K562 (cell line): Measurements from ENCODE around the gene TRIM69. TPM values are rescaled to one million over a fixed set of nuclear protein-coding genes. Genes with fewer than 3 reads are reported as not detected.

Experiments used
- CBX8 ChIP-seq: fragments of 200-600 bp; sonication (generic); IDR thresholded peaks from 2 replicates; pipeline ENCODE4 v1.6.1; 2012; ENCODE audit warnings: borderline replicate concordance, mixed run types, low read depth, mild to moderate bottlenecking, moderate library complexity, mixed read lengths, low read length, control low read depth, inconsistent platforms; ENCODE audit not compliant: poor library complexity, severe bottlenecking; ENCODE audit errors: extremely low read depth
- CXXC5 ChIP-seq: fragments of 250-450 bp; sonication (Bioruptor Pico); IDR thresholded peaks from 2 replicates; pipeline ENCODE4 v1.8.0; 2022; ENCODE audit warnings: inconsistent platforms, mild to moderate bottlenecking, moderate library complexity
- GTF2A2 ChIP-seq: IDR thresholded peaks from 2 replicates; pipeline ENCODE4 v1.6.1; 2016; ENCODE audit warnings: mild to moderate bottlenecking, missing genetic modification characterization, missing compliant biosample characterization
- LCOR ChIP-seq: sonication (generic); formaldehyde crosslinking; IDR thresholded peaks from 2 replicates; pipeline ENCODE4 v1.8.0; 2022; ENCODE audit warnings: mild to moderate bottlenecking, missing genetic modification reagents
- PML ChIP-seq: IDR thresholded peaks from 2 replicates; pipeline ENCODE4 v1.6.1; 2012; ENCODE audit warnings: low read length, inconsistent platforms
- RBBP5 ChIP-seq: fragments of 200-600 bp; sonication (generic); IDR thresholded peaks from 2 replicates; pipeline ENCODE4 v1.6.1; 2012; ENCODE audit warnings: borderline replicate concordance, mild to moderate bottlenecking, low read length, control low read depth, inconsistent platforms; ENCODE audit not compliant: insufficient read depth, poor library complexity, severe bottlenecking
- TBP ChIP-seq: optimal IDR thresholded peaks from 2 replicates; pipeline ENCODE3; 2011; ENCODE audit warnings: low read depth, low read length, improper control_type of control experiment
- TEAD1 ChIP-seq, 2 experiments: fragments of 450-650 bp in 1 of 2; sonication (generic) in 1 of 2; formaldehyde crosslinking; IDR thresholded peaks; 2 replicates each; pipeline versions ENCODE4 v1.4.0 to v1.8.0; 2020 to 2022; ENCODE audit warnings: mild to moderate bottlenecking in 2 of 2, missing genetic modification reagents in 1 of 2
- ZEB2 ChIP-seq: fragments of 450-650 bp; IDR thresholded peaks from 2 replicates; pipeline ENCODE4 v1.6.1; 2016
- ZNF445 ChIP-seq: fragments of 250-450 bp; sonication (Bioruptor Pico); IDR thresholded peaks from 2 replicates; pipeline ENCODE4 v1.4.0; 2020; ENCODE audit warnings: low read depth, mild to moderate bottlenecking, moderate library complexity
- ZNF583 ChIP-seq: fragments of 250-450 bp; sonication (Bioruptor Pico); IDR thresholded peaks from 2 replicates; pipeline ENCODE4 v1.4.0; 2020
- polyA plus RNA-seq, 8 experiments: library from polyadenylated mRNA; depleted of rRNA in 4 of 8; stranded (reverse) in 5 of 8; unstranded in 3 of 8; fragments of >200 nt; fragmentation: Nextera tagmentation in 2 of 8; fragmentation: Illumina TruSeq in 1 of 8; extraction: Ambion mirVana in 2 of 8; extraction: Trizol in 1 of 8; gene quantifications; 2 replicates each; pipeline versions ENCODE4 v1.2.1 to v1.2.3, GENCODE V29; 2011 to 2014; ENCODE audit warnings: inconsistent platforms in 1 of 8, missing spikeins in 1 of 8
- total RNA-seq, 7 experiments: library from RNA; depleted of rRNA in 6 of 7; stranded (reverse); fragments of >200 nt in 6 of 7; fragmentation: Illumina TruSeq in 2 of 7; extraction: Trizol in 2 of 7; gene quantifications; 2 replicates each; pipeline versions ENCODE4 v1.2.1 to v1.2.3, GENCODE V29; 2011 to 2021; ENCODE audit warnings: low replicate concordance in 1 of 7
- TF ChIP-seq, protein P1 (sequence below): sonication (generic); formaldehyde crosslinking; IDR thresholded peaks from 2 replicates; pipeline ENCODE4 v1.8.1; 2023; ENCODE audit warnings: mild to moderate bottlenecking, missing genetic modification reagents
- TF ChIP-seq, protein P2 (sequence below): fragments of 450-650 bp; IDR thresholded peaks from 2 replicates; pipeline ENCODE4 v1.6.1; 2016; ENCODE audit warnings: mild to moderate bottlenecking
- TF ChIP-seq, protein P3 (sequence below): sonication (generic); formaldehyde crosslinking; IDR thresholded peaks from 2 replicates; pipeline ENCODE4 v1.8.1; 2022; ENCODE audit warnings: missing genetic modification reagents
- TF ChIP-seq, protein P4 (sequence below), 2 experiments: fragments of 150-350 bp in 1 of 2; IDR thresholded peaks; 2 replicates each; pipeline ENCODE4 v1.6.1; 2012 to 2016; ENCODE audit warnings: low read depth in 2 of 2, low read length in 2 of 2, mild to moderate bottlenecking in 1 of 2, moderate library complexity in 1 of 2
- TF ChIP-seq, protein P5 (sequence below), 2 experiments: fragments of 450-650 bp in 1 of 2; sonication (generic) in 1 of 2; formaldehyde crosslinking; conservative IDR thresholded peaks; 2 replicates each; pipeline versions ENCODE4 v1.4.0 to v1.8.1; 2020 to 2022; ENCODE audit warnings: mild to moderate bottlenecking in 1 of 2, missing genetic modification reagents in 1 of 2

Gene TRIM69
- total and polyA plus RNA-seq, 9 of the 15 experiments (the other 6 are each of a cell fraction or from before 2014, with no cell fraction given) = 1.0 to 4.3 (median 2.3) TPM

DNA sequence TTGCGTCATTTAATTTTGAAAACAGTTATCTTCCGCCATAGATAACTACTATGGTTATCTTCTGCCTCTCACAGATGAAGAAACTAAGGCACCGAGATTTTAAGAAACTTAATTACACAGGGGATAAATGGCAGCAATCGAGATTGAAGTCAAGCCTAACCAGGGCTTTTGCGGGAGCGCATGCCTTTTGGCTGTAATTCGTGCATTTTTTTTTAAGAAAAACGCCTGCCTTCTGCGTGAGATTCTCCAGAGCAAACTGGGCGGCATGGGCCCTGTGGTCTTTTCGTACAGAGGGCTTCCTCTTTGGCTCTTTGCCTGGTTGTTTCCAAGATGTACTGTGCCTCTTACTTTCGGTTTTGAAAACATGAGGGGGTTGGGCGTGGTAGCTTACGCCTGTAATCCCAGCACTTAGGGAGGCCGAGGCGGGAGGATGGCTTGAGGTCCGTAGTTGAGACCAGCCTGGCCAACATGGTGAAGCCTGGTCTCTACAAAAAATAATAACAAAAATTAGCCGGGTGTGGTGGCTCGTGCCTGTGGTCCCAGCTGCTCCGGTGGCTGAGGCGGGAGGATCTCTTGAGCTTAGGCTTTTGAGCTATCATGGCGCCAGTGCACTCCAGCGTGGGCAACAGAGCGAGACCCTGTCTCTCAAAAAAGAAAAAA is 23.9 kb upstream of the TRIM69 start (continued):
- TF ChIP-seq ZNF445 (CRISPR knock-in tag) (no peak), CBX8 (no peak), LCOR (CRISPR knock-in tag) (no peak), GTF2A2 (tag) (no peak), TBP (no peak), PML (0 out of 2 replicates have a peak, but pooled peaks have one; percentile 17), ZEB2 (peak; percentile 19), RBBP5 (peak; percentile 5), CXXC5 (peak; percentile 12; the same call in 1 of the 2 replicates), ZNF583 (CRISPR knock-in tag) (no peak), TEAD1 (CRISPR knock-in tag; IDR thresholded peaks at IDR 0.05) (no peak)
- TF ChIP-seq, protein P1, sequence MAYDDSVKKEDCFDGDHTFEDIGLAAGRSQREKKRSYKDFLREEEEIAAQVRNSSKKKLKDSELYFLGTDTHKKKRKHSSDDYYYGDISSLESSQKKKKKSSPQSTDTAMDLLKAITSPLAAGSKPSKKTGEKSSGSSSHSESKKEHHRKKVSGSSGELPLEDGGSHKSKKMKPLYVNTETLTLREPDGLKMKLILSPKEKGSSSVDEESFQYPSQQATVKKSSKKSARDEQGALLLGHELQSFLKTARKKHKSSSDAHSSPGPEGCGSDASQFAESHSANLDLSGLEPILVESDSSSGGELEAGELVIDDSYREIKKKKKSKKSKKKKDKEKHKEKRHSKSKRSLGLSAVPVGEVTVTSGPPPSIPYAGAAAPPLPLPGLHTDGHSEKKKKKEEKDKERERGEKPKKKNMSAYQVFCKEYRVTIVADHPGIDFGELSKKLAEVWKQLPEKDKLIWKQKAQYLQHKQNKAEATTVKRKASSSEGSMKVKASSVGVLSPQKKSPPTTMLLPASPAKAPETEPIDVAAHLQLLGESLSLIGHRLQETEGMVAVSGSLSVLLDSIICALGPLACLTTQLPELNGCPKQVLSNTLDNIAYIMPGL (CRISPR knock-in tag) = no peak
- TF ChIP-seq, protein P2, sequence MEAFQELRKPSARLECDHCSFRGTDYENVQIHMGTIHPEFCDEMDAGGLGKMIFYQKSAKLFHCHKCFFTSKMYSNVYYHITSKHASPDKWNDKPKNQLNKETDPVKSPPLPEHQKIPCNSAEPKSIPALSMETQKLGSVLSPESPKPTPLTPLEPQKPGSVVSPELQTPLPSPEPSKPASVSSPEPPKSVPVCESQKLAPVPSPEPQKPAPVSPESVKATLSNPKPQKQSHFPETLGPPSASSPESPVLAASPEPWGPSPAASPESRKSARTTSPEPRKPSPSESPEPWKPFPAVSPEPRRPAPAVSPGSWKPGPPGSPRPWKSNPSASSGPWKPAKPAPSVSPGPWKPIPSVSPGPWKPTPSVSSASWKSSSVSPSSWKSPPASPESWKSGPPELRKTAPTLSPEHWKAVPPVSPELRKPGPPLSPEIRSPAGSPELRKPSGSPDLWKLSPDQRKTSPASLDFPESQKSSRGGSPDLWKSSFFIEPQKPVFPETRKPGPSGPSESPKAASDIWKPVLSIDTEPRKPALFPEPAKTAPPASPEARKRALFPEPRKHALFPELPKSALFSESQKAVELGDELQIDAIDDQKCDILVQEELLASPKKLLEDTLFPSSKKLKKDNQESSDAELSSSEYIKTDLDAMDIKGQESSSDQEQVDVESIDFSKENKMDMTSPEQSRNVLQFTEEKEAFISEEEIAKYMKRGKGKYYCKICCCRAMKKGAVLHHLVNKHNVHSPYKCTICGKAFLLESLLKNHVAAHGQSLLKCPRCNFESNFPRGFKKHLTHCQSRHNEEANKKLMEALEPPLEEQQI = no peak
- TF ChIP-seq, protein P3, sequence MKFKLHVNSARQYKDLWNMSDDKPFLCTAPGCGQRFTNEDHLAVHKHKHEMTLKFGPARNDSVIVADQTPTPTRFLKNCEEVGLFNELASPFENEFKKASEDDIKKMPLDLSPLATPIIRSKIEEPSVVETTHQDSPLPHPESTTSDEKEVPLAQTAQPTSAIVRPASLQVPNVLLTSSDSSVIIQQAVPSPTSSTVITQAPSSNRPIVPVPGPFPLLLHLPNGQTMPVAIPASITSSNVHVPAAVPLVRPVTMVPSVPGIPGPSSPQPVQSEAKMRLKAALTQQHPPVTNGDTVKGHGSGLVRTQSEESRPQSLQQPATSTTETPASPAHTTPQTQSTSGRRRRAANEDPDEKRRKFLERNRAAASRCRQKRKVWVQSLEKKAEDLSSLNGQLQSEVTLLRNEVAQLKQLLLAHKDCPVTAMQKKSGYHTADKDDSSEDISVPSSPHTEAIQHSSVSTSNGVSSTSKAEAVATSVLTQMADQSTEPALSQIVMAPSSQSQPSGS = no peak
- TF ChIP-seq, protein P4, sequence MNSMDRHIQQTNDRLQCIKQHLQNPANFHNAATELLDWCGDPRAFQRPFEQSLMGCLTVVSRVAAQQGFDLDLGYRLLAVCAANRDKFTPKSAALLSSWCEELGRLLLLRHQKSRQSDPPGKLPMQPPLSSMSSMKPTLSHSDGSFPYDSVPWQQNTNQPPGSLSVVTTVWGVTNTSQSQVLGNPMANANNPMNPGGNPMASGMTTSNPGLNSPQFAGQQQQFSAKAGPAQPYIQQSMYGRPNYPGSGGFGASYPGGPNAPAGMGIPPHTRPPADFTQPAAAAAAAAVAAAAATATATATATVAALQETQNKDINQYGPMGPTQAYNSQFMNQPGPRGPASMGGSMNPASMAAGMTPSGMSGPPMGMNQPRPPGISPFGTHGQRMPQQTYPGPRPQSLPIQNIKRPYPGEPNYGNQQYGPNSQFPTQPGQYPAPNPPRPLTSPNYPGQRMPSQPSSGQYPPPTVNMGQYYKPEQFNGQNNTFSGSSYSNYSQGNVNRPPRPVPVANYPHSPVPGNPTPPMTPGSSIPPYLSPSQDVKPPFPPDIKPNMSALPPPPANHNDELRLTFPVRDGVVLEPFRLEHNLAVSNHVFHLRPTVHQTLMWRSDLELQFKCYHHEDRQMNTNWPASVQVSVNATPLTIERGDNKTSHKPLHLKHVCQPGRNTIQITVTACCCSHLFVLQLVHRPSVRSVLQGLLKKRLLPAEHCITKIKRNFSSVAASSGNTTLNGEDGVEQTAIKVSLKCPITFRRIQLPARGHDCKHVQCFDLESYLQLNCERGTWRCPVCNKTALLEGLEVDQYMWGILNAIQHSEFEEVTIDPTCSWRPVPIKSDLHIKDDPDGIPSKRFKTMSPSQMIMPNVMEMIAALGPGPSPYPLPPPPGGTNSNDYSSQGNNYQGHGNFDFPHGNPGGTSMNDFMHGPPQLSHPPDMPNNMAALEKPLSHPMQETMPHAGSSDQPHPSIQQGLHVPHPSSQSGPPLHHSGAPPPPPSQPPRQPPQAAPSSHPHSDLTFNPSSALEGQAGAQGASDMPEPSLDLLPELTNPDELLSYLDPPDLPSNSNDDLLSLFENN (IDR thresholded peaks at IDR 0.05; ENCODE audit: low read depth in 2 of 2, low read length in 2 of 2) = no peak
- TF ChIP-seq, protein P5, sequence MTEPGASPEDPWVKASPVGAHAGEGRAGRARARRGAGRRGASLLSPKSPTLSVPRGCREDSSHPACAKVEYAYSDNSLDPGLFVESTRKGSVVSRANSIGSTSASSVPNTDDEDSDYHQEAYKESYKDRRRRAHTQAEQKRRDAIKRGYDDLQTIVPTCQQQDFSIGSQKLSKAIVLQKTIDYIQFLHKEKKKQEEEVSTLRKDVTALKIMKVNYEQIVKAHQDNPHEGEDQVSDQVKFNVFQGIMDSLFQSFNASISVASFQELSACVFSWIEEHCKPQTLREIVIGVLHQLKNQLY (CRISPR knock-in tag; conservative IDR thresholded peaks at IDR 0.05) = no peak
